Hypothalamus (tissue), 51 donors: Measurements from ENCODE around the gene IL17RA.
A peak's percentile ranks its signal among the peaks of the same experiment; 100 is the strongest.

Experiments used
- DNase-seq, 51 donors: peaks; one replicate each; lab custom pipeline; 2025; lab: John Stamatoyannopoulos, UW

Gene IL17RA

DNA sequence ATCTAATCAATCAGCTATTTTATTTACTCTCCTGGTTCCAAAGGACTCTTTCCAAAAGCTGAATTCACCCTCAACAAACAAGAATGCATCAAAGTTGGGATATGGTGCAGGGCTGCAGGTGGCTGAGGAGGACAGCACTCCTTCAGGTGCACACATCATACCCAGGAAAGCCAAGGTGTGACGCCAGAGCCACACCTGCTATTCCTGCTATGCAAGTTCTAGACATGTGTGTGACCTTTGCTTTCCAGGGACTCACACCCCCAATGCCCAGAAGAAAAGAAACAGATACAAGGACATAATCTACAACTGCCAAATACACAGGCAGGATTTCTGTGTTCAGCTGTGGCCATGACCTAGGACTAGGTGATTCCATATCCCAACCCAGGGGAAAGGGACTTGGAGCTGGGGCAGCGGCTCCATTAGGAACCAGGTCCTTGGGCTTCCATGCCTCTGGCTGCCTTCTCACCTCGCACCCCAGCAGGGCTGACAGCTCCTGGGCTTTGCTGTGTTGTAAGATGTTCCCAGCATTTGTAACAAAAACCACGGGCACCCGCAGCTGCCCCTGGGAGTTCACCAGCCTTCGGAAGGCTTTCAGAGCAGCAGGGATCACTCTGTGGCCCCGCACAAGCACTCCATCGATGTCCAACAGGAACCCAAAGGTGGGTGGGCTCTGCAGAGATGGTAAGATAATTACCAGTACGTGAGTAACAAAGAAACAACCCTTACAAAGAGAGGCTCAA is 64.4 kb downstream of the IL17RA start:
- DNase-seq, result no peak

GRCh38 chr22:17152340-17152739 is 67.5 kb downstream of the IL17RA start:
- no peak for DNase-seq

- no peak for DNase-seq
Observed at GRCh38 chr22:17152971-17153370, 68.2 kb downstream of the IL17RA start.

- DNase-seq, result no peak
Observed at GRCh38 chr22:17155941-17156340, 71.1 kb downstream of the IL17RA start.

- no peak for DNase-seq
Observed at GRCh38 chr22:17157714-17158113, 72.9 kb downstream of the IL17RA start.

DNA sequence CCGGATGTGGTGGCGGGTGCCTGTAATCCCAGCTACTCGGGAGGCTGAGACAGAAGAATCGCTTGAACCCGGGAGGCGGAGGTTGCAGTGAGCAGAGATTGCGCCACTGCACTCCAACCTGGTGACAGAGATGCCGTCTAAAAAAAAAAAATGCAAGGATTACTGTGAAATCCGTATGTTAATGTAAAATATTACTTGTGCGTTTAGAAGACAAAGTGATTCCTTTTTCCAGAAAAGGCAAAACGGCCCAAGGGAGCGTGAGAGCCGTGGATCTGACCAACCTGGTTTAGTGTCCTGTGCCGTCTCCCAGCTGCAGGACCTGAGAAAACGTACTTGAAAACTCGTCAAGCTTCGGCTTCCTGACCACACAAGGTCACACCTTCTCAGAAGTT is 73.4 kb downstream of the IL17RA start:
- DNase-seq, result peak in 1 of 51 donors; percentile 68

DNA sequence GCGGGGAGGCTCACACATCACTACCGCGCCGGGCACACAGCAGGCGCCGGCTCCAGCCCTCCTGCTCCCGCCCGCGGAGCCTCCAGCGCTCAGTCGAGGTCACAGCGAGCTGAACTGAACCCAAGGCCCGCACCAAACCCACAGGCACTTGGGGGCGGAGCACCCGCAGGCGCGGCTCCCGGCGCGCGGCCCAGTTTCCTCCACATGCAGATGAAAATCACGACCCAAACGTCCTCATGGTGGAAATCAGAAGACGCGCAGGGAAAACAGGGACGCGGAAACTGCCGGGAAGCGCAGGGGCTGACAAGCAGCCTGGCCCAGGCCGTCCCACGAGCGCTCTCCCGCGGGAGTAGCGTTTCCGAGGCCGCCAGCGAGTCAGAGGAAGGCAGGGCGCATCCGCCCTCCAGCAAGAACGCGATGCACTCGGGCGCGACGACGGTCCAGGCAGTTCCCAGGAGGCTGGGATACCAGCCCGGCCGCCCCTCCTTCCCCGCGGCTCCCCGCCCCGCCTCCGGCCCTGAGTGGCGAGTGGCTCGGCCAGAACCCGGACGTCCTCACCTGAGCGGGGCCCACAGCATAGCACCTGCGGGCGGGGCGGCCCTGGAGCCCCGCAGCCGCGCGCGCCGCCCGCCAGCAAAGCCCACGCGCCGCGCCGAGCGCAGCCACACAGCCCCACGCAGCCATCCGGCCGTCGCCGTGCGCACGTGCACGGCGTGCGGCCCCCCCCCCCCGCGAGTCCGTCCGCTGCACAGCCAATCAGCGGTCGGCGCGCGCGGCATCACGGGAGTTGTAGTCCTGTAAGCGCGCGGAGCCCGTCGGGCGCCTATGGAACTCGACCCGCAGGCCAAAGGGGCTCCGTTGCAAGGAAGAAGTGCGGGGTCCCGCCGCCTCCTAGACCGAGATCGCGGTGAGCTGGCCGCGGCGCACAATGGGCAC is 74.0 kb downstream of the IL17RA start, which contains the start of gene HDHD5:
Gene HDHD5 (minus strand): TSS at position 710 of the 936 bp plus-strand sequence. CDS start 26 bp downstream, at position 684.
- DNase-seq, result peak; percentile 36 to 94 (median 85)

- DNase-seq, result peak in 35 of 51 donors; percentile 8 to 89 (median 55)
Observed at GRCh38 chr22:17159504-17159951, 74.7 kb downstream of the IL17RA start.

GRCh38 chr22:17161991-17162390 is 77.2 kb downstream of the IL17RA start:
- DNase-seq, result no peak

GRCh38 chr22:17162731-17163130 is 77.9 kb downstream of the IL17RA start:
- DNase-seq, result no peak

GRCh38 chr22:17164392-17165024 is 79.7 kb downstream of the IL17RA start:
- DNase-seq, result no peak
